ENCODE measurements around the gene VPS41. TPM values are rescaled to one million over a fixed set of nuclear protein-coding genes. Genes with fewer than 3 reads are reported as not detected.

Gene VPS41
- total RNA-seq, 1 donor from 2014 or later: 91.8 TPM

DNA sequence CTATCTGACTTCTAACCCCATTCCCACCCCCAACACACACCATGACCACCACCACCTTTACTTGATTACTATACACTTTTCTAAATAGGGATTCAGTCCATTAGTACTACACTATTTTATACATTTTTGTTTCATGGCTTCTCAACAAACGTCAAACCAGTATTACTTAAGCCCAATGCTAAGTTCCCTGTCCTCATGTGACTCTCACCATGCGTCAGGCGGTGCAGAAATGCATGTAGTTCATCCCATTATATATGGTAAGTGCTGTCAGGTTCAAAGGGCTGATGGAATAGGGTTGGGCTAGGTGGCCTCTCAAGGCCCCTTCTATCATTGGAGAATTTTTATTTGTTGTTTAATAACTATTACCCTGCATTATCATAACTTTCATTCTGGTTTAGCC is 19.5 kb upstream of the VPS41 start:
- Mint-ChIP-seq H3K9me3 (no peaks in the 10 kb centered on the region), H3K36me3 (ENCODE audit: low read depth) (no peaks in the 10 kb centered on the region), H3K27me3 (peaks cover 6% of the 10 kb centered on the region), H3K27ac (no peak overlapping the region), H3K4me3 (no peak overlapping the region), H3K4me1 (no peaks in the 10 kb centered on the region)
- intact Hi-C loops (cut with micrococcal nuclease): no loop called here
- CTCF ChIA-PET: no interaction called here
- no peak for ATAC-seq (ENCODE audit: low read depth)
- POLR2A ChIA-PET: no interaction called here
- no peak for TF ChIP-seq CTCF (IDR thresholded peaks at IDR 0.05)
- DNase-seq: no peak

- POLR2A ChIA-PET: no interaction called here
- CTCF ChIA-PET: no interaction called here
- H3K36me3 Mint-ChIP-seq (ENCODE audit: low read depth): no peaks in the 10 kb centered on the region
- H3K27ac Mint-ChIP-seq: no peak overlapping the region
- H3K4me1 Mint-ChIP-seq: no peaks in the 10 kb centered on the region
- TF ChIP-seq CTCF (IDR thresholded peaks at IDR 0.05): no peak
- intact Hi-C loops (cut with micrococcal nuclease): no loop called here
- H3K4me3 Mint-ChIP-seq: no peak overlapping the region
- H3K27me3 Mint-ChIP-seq: peaks cover 6% of the 10 kb centered on the region
- no peaks in the 10 kb centered on the region for H3K9me3 Mint-ChIP-seq
- ATAC-seq (ENCODE audit: low read depth) (no peak), DNase-seq (no peak)
Observed at GRCh38 chr7:38927751-38928150, 18.8 kb upstream of the VPS41 start.

DNA sequence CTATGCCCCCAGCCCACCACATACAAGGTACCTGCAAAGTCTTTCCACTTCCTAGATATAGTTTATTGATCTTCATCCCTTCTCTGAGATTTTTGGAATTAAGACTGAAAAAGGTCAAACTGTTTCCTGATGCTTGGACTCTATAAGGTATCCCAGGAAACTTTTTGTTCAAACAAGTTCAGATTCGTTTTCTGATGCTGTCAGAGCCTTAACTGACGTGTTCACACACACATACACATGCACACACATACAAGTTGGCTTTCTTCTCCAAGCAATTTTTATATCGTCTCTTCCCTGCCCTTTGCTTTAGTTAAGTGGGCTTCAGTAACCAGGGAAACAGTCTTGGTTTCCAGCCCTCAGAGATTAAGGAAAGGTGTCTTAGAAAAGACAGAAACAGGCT is 11.7 kb upstream of the VPS41 start:
- TF ChIP-seq CTCF (IDR thresholded peaks at IDR 0.05): no peak
- ChIA-PET CTCF (no interaction called here), POLR2A (no interaction called here)
- Mint-ChIP-seq H3K36me3 (ENCODE audit: low read depth) (no peaks in the 10 kb centered on the region), H3K4me1 (no peaks in the 10 kb centered on the region), H3K4me3 (no peak overlapping the region), H3K9me3 (no peaks in the 10 kb centered on the region), H3K27ac (no peak overlapping the region), H3K27me3 (peaks cover 11% of the 10 kb centered on the region)
- intact Hi-C loops (cut with micrococcal nuclease): no loop called here
- no peak for ATAC-seq (ENCODE audit: low read depth)
- DNase-seq: no peak

GRCh38 chr7:38916396-38916795 is 7.4 kb upstream of the VPS41 start:
- no peak for TF ChIP-seq CTCF (IDR thresholded peaks at IDR 0.05)
- no peaks in the 10 kb centered on the region for H3K36me3 Mint-ChIP-seq (ENCODE audit: low read depth)

GRCh38 chr7:38909870-38910269 is 879 bp upstream of the VPS41 start:
- ATAC-seq (ENCODE audit: low read depth): no peak
- CTCF ChIA-PET: no interaction called here
- no peak overlapping the region for H3K27ac Mint-ChIP-seq
- DNase-seq: no peak
- TF ChIP-seq CTCF (IDR thresholded peaks at IDR 0.05): no peak
- peaks cover 4% of the 10 kb centered on the region for H3K27me3 Mint-ChIP-seq
- H3K4me3 Mint-ChIP-seq: no peak overlapping the region
- POLR2A ChIA-PET: no interaction called here
- H3K36me3 Mint-ChIP-seq (ENCODE audit: low read depth): peaks cover 5% of the 10 kb centered on the region
- H3K4me1 Mint-ChIP-seq: peaks cover 42% of the 10 kb centered on the region
- H3K9me3 Mint-ChIP-seq: no peaks in the 10 kb centered on the region
- intact Hi-C loops (cut with micrococcal nuclease): loop anchor here (1.0 to 10.0 kb wide), 7 partner anchors 535 to 1224 kb away; partner anchors contain the start of genes MPLKIP, RALA, STARD3NL and YAE1

More at GRCh38 chr7:38916396-38916795, 7.4 kb upstream of the VPS41 start:
- ATAC-seq (ENCODE audit: low read depth) (no peak), DNase-seq (no peak)
- Mint-ChIP-seq H3K27ac (no peak overlapping the region), H3K4me1 (no peaks in the 10 kb centered on the region), H3K27me3 (peaks cover 8% of the 10 kb centered on the region), H3K4me3 (no peak overlapping the region), H3K9me3 (no peaks in the 10 kb centered on the region)
- intact Hi-C loops (cut with micrococcal nuclease): no loop called here
- CTCF ChIA-PET: no interaction called here
- POLR2A ChIA-PET: no interaction called here

Data from activated B cell treated with CpG ODN at 0.5 μM for 24 hours (primary cell).